IPS-18a (cell line): ENCODE measurements around the gene GLYATL3.
"Not testable (repeated sequence)": the region's sequence is repeated elsewhere in the genome, so short reads cannot be mapped to it uniquely, and the experiment has no call there.

ENCODE experiments used
- H3K27ac ChIP-seq: one replicate; pipeline ENCODE4 v1.5.1; 2013; ENCODE audit warnings: low read length
- H3K27me3 ChIP-seq: one replicate; pipeline ENCODE4 v1.6.1; 2013; ENCODE audit warnings: mild to moderate bottlenecking, low read length; ENCODE audit not compliant: control insufficient read depth, insufficient read depth
- H3K36me3 ChIP-seq: one replicate; pipeline ENCODE4 v1.6.1; 2013; ENCODE audit warnings: low read depth, low read length; ENCODE audit not compliant: control insufficient read depth
- H3K4me1 ChIP-seq: one replicate; pipeline ENCODE4 v1.6.1; 2013; ENCODE audit warnings: low read depth, low read length; ENCODE audit not compliant: control insufficient read depth
- H3K4me3 ChIP-seq: one replicate; pipeline ENCODE4 v1.5.1; 2013; ENCODE audit warnings: low read length
- H3K9ac ChIP-seq: one replicate; pipeline ENCODE4 v1.6.1; 2013; ENCODE audit warnings: mild to moderate bottlenecking, low read length, moderate library complexity
- H3K9me3 ChIP-seq: one replicate; pipeline ENCODE4 v1.6.1; 2013; ENCODE audit warnings: low read depth, low read length; ENCODE audit not compliant: control insufficient read depth

Gene GLYATL3

DNA sequence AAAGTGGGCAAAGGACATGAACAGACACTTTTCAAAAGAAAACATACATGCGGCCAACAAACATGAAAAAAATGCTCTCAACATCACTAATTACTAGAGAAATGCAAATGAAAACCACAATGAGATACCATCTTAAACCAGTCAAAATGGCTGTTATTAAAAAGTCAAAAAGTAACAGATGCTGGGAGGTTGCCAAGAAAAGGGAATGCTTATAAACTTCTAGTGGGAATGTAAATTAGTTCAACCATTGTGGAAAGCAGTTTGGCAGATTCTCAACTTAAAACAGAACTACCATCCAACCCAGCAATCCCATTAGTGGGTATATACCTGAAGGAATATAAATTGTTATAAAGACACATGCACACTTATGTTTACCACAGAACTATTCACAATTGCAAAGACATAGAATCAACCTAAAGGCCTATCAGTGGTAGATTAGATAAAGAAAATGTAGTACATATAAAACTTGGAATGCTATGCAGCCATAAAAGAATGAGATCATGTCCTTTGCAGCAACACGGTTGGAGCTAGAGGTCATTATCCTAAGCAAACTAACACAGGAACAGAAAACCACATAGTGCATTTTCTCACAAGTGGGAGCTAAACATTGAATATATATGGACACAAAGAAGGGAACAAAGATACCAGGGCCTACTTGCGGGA lies 20.3 kb upstream of the GLYATL3 start:
- Histone ChIP-seq H3K36me3 (peaks cover 8% of the 10 kb centered on the region), H3K9ac (no peak overlapping the region), H3K9me3 (no peaks in the 10 kb centered on the region), H3K27ac (no peak overlapping the region), H3K4me1 (no peaks in the 10 kb centered on the region), H3K27me3 (no peaks in the 10 kb centered on the region), H3K4me3 (no peak overlapping the region)

DNA sequence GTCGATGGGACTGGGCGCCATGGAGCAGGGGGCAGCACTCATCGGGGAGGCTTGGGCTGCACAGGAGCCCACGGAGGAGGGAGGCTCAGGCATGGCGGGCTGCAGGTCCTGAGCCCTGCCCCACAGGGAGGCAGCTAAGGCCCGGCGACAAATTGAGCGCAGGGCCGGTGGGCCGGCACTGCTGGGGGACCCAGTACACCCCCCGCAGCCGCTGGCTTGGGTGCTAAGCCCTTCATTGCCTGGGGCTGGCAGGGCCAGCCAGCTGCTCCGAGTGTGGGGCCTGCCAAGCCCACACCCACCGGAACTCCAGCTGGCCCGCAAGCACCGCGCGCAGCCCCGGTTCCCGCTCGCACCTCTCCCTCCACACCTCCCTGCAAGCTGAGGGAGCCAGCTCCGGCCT lies 17.9 kb upstream of the GLYATL3 start:
- not testable (repeated sequence) for H3K27me3 ChIP-seq, H3K9ac ChIP-seq, H3K4me3 ChIP-seq, H3K9me3 ChIP-seq, H3K27ac ChIP-seq, H3K4me1 ChIP-seq
- H3K36me3 ChIP-seq = peaks cover 21% of the 10 kb centered on the region

DNA sequence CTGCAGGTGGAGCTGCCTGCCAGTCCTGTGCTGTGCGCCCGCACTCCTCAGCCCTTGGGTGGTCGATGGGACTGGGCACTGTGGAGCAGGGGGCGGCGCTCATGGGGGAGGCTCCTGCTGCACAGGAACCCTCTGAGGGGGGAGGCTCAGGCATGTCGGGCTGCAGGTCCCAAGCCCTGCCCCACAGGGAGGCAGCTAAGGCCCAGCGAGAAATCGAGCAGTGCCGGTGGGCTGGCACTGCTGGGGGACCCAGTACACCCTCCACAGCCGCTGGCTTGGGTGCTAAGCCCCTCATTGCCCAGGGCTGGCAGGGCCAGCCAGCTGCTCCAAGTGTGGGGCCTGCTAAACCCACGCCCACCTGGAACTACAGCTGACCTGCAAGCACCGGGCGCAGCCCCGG lies 16.3 kb upstream of the GLYATL3 start:
- H3K4me1 ChIP-seq, H3K4me3 ChIP-seq, H3K9me3 ChIP-seq, H3K27ac ChIP-seq, H3K9ac ChIP-seq, H3K27me3 ChIP-seq: not testable (repeated sequence)
- H3K36me3 ChIP-seq = peaks cover 22% of the 10 kb centered on the region

DNA sequence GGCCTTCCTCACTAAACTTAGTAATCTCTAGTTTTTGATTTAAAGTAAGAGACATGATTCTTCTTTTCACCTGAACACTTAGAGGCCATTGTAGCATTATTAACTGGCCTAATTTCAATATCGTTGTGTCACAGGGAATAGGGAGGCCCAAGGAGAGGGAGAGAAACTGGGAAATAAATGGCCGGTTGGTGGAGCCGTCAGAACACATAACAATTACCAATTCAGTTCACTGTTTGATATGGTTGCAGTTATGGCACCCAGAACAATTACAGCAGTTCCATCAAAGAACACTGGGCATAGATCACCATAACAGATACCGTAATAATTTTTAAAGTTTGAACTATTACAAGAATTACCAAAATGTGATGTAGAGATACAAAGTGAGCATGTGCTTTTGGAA lies 9.1 kb upstream of the GLYATL3 start:
- no peaks in the 10 kb centered on the region for H3K9me3 ChIP-seq
- H3K4me1 ChIP-seq = no peaks in the 10 kb centered on the region
- no peaks in the 10 kb centered on the region for H3K27me3 ChIP-seq
- H3K9ac ChIP-seq = no peak overlapping the region
- H3K27ac ChIP-seq = no peak overlapping the region
- peaks cover 48% of the 10 kb centered on the region for H3K36me3 ChIP-seq
- H3K4me3 ChIP-seq = no peak overlapping the region

DNA sequence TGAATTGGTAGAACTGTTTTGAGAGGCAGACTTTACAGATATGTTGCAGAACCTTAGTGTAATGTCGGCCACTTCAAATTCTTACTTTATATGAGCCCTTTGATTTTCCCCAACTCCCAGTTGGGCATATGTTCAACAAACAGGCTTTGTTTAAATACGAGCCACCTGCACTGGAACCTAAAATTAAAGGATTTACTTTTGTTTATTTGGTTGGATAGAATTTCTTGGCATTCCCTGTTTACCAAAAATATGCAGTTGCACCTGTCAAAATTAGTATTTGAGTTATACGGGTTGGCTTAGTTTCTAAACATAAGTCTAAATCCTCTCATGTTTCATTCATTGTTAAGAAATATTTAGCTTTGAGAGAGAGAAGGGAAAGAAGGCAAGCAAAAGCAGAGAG lies 2.4 kb upstream of the GLYATL3 start:
- no peak overlapping the region for H3K9ac ChIP-seq
- no peaks in the 10 kb centered on the region for H3K4me1 ChIP-seq
- no peaks in the 10 kb centered on the region for H3K27me3 ChIP-seq
- H3K4me3 ChIP-seq = no peak overlapping the region
- H3K9me3 ChIP-seq = no peaks in the 10 kb centered on the region
- H3K36me3 ChIP-seq = peaks cover 4% of the 10 kb centered on the region
- H3K27ac ChIP-seq = no peak overlapping the region

DNA sequence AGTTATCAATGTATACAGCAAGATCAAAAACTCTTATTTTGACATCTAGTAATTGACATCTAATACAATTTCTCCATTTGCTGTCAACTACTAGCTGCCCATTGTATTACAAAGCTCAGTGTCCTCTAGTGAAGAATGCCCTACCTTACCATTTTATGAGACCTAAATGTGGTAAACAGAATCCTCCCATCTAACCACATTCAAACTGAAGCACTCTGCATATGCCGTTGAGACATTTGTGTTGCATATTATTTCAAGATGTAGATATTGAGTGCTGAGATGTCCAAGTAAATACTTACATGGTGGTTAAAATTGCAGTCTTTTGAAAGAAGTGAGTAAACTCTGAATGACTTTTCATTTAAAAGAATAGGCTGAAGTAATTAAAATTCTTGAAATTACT lies 597 bp upstream of the GLYATL3 start:
- Histone ChIP-seq H3K9ac (no peak overlapping the region), H3K36me3 (no peaks in the 10 kb centered on the region), H3K4me3 (no peak overlapping the region), H3K27ac (no peak overlapping the region), H3K27me3 (no peaks in the 10 kb centered on the region), H3K9me3 (no peaks in the 10 kb centered on the region), H3K4me1 (no peaks in the 10 kb centered on the region)

DNA sequence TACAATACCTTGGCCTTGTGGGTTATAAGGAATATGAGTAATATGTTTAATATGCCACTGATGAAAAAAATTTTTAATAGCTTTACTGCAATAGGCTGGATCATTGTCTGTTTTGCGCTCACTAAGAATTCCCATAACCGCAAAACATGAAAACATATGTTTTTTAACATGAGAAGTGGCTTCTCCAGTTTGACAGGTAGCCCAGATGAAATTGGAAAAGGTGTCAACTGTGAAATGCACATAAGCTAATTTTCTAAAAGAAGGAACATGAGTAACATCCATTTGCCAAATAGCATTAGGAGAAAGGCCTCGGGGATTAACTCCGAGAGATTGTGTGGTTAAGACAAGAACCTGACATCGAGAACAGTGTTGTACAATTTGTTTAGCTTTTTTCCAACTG lies 4.9 kb downstream of the GLYATL3 start:
- Histone ChIP-seq H3K27ac (no peak overlapping the region), H3K4me3 (no peak overlapping the region), H3K9ac (no peak overlapping the region), H3K9me3 (peaks cover 3% of the 10 kb centered on the region), H3K27me3 (no peaks in the 10 kb centered on the region), H3K4me1 (no peaks in the 10 kb centered on the region), H3K36me3 (no peaks in the 10 kb centered on the region)

DNA sequence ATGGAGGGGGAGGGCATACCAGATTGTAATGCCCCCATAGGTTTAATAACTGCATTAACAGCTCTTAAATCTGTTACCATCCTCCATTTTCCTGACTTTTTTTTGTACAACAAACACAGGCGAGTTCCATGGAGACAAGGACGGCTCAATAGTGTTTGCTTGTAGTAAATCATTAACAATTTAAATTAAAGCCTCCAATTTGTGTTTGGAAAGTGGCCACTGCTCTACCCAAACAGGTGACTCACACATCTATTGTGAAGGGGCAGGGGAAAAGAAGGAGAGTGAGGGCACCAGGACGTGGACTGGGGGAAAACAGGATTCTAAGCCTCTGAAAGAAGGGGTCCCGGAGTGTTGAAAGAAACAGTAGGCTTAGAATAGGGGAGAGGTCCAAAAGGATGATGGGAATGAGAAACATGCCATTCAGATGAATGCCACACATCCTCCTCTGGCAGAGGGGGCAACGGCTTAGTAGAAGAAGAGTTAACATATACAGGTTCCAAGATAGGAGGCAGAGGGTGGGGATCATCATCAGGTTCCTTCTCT lies 6.9 kb downstream of the GLYATL3 start:
- H3K4me1 ChIP-seq = no peaks in the 10 kb centered on the region
- no peak overlapping the region for H3K27ac ChIP-seq
- peaks cover 3% of the 10 kb centered on the region for H3K9me3 ChIP-seq
- H3K27me3 ChIP-seq = no peaks in the 10 kb centered on the region
- H3K4me3 ChIP-seq = no peak overlapping the region
- H3K36me3 ChIP-seq = no peaks in the 10 kb centered on the region
- no peak overlapping the region for H3K9ac ChIP-seq

DNA sequence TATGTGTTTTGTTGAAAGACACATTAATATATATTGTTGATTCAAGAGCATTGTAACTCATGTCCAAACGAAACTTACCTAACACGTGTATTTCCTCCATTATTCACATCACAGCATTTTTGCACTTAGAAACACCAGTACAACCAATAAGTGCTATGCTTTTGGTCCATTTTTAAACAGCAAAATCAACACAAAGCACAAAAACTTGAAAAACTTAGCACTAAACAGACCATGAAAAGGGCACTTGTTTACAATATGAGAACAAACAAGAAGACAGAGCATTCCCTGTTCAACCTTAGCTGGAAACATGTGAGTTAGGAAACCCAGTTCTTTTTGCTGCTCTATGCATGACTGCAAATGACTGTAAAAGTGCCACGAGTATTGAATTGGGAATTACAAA lies 9.6 kb downstream of the GLYATL3 start:
- no peak overlapping the region for H3K27ac ChIP-seq

DNA sequence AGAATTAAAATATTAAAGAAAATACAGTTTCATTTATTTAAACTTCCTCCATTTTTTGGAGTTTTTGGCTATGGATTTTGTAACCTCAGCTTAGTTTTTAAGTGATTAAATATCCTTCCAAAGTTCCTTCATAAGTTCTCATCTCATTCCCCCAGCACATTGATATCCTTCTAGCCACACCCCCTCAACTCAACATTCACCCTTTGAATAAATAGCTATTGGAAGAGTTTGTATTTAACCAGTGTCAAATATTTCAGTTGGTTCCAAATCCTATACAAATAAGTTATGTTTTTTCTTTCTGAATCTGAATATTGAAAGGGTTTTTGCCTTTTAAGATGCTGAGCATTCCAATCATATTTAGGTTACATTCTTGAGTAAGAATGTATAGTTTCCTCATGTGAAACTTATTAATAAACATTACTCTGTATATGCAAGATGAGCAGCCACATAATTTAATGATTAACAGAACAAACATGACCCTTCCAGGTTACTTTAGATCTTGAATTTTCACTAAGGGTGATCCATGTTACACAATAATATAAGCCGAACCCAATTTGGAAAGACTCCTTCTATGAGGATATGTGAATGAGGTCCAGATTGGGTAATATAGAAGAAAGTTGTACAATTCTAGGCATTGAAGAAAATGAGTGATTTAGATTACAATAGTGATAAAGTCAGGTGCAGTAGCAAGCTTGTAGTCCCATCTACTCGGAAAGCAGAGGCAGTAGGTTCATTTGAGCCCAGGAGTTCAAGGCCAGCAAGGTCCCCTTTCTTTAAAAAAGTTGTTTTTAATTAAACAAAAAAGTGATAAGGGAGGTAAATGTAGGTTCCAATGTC lies 13.6 kb downstream of the GLYATL3 start:
- H3K9ac ChIP-seq = no peak overlapping the region
- peaks cover 1% of the 10 kb centered on the region for H3K9me3 ChIP-seq
- H3K4me3 ChIP-seq = no peak overlapping the region
- no peak overlapping the region for H3K27ac ChIP-seq
- H3K36me3 ChIP-seq = no peaks in the 10 kb centered on the region
- no peaks in the 10 kb centered on the region for H3K27me3 ChIP-seq
- H3K4me1 ChIP-seq = peaks cover 5% of the 10 kb centered on the region

More for the DNA sequence above, 9.6 kb downstream of the GLYATL3 start:
- Histone ChIP-seq H3K36me3 (no peaks in the 10 kb centered on the region), H3K9ac (no peak overlapping the region), H3K9me3 (peaks cover 3% of the 10 kb centered on the region), H3K4me3 (no peak overlapping the region), H3K27me3 (no peaks in the 10 kb centered on the region), H3K4me1 (peaks cover 5% of the 10 kb centered on the region)

DNA sequence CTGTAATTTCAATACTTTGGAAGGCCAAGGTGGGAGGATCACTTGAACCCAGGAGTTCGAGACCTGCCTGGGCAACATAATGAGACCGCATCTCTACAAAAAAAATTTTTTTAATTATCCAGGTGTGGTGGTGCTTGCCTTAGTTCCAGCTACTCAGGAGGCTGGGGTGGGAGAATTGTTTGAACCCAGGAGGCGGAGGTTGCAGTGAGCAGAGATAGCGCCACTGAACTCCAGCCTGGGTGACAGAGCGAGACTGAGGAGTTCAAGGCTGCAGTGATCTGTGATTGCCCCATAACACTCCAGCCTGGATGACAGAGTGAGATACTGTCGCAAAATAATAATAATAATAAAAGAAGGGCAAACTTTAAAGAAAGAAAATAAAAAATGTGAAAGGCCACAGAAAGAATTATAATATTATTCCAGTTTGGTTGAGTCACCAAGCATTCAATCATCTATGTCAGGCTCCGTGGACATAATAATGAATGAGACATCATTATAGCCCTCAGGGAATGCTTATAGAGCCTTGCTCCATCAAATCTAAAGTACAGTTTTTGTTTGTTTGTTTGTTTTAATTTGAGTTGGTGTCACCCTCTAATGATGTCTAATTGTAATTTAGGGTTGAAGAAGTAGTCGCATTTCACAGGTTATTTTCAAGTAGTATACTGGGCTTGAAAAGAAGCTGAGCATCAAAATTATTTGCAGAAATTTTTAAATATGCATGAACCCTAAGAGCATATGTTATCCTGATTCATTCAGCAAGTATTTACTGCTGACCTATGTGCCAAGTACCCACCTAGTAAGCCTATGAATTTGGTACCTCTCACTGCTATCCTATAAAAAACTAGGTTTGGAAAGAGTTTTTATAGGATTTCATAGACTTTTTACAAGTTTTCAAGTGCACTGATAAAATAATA lies 15.1 kb downstream of the GLYATL3 start:
- Histone ChIP-seq H3K4me3 (no peak overlapping the region), H3K9ac (no peak overlapping the region), H3K27me3 (no peaks in the 10 kb centered on the region), H3K4me1 (peaks cover 5% of the 10 kb centered on the region), H3K36me3 (no peaks in the 10 kb centered on the region), H3K9me3 (no peaks in the 10 kb centered on the region), H3K27ac (no peak overlapping the region)
